HG03520 (cell line): ENCODE measurements around the gene CDT1.
"Not testable (repeated sequence)": the region's sequence is repeated elsewhere in the genome, so short reads cannot be mapped to it uniquely, and the experiment has no call there.

Source experiments
- ATAC-seq: cut with Tn5 transposase; IDR thresholded peaks from one replicate; pipeline ENCODE4 v1.9.1; 2021; ENCODE audit warnings: mild to moderate bottlenecking, moderate library complexity; ENCODE audit not compliant: unreplicated experiment

CDT1 gene

GRCh38 chr16:88815901-88816589 is 12.5 kb downstream of the CDT1 start:
- no peak for ATAC-seq

- ATAC-seq = no peak
These were observed 13.3 kb downstream of the CDT1 start for GRCh38 chr16:88816736-88817535.

- ATAC-seq = no peak
These were observed 14.4 kb downstream of the CDT1 start for GRCh38 chr16:88817785-88818574.

- ATAC-seq = no peak
These were observed 14.9 kb downstream of the CDT1 start for GRCh38 chr16:88818575-88818874.

GRCh38 chr16:88819126-88819525 is 15.5 kb downstream of the CDT1 start:
- no peak for ATAC-seq

GRCh38 chr16:88820385-88821025 is 16.9 kb downstream of the CDT1 start:
- no peak for ATAC-seq

- ATAC-seq = no peak
These were observed 17.7 kb downstream of the CDT1 start for GRCh38 chr16:88821168-88821850.

- no peak for ATAC-seq
These were observed 18.9 kb downstream of the CDT1 start for GRCh38 chr16:88822281-88823040.

- not testable (repeated sequence) for ATAC-seq
These were observed 20.1 kb downstream of the CDT1 start for GRCh38 chr16:88823646-88824045.

GRCh38 chr16:88824256-88825077 is 20.9 kb downstream of the CDT1 start:
- no peak for ATAC-seq

- no peak for ATAC-seq
These were observed 21.6 kb downstream of the CDT1 start for GRCh38 chr16:88825146-88825545.

GRCh38 chr16:88826070-88826840 is 22.7 kb downstream of the CDT1 start:
- no peak for ATAC-seq

GRCh38 chr16:88827727-88828126 is 24.1 kb downstream of the CDT1 start:
- no peak for ATAC-seq

GRCh38 chr16:88828711-88829110 is 25.1 kb downstream of the CDT1 start:
- no peak for ATAC-seq

- ATAC-seq = no peak
These were observed 26.7 kb downstream of the CDT1 start for GRCh38 chr16:88830258-88830657.

- no peak for ATAC-seq
These were observed 27.2 kb downstream of the CDT1 start for GRCh38 chr16:88830783-88831182.

GRCh38 chr16:88831838-88832237 is 28.2 kb downstream of the CDT1 start:
- ATAC-seq = no peak

GRCh38 chr16:88833086-88833485 is 29.5 kb downstream of the CDT1 start:
- no peak for ATAC-seq
